OCI-LY3 (cell line): ENCODE data around the gene MACIR.

ENCODE experiments used
- H2AFZ ChIP-seq: fragments of 200-600, 300-600 bp; shearing (Covaris generic); 2 replicates; pipeline ENCODE4 v1.6.0; 2014; ENCODE audit warnings: antibody characterized with exemption, low read depth, low read length
- H3K27ac ChIP-seq: fragments of 200-600, 300-600 bp; sonication (generic); 2 replicates; pipeline ENCODE4 v1.5.1; 2014; ENCODE audit warnings: mild to moderate bottlenecking, low read length, moderate library complexity, mixed read lengths
- H3K27me3 ChIP-seq: fragments of 200-600, 300-600 bp; sonication (generic); 2 replicates; pipeline ENCODE4 v1.6.1; 2014; ENCODE audit warnings: low read depth, low read length, mixed read lengths
- H3K36me3 ChIP-seq: fragments of 200-600, 300-600 bp; sonication (generic); replicated peaks from 2 replicates; pipeline ENCODE3; 2014; ENCODE audit warnings: low read depth, low read length, mixed read lengths
- H3K4me1 ChIP-seq: fragments of 300-600, 200-600 bp; sonication (generic); 2 replicates; pipeline ENCODE4 v1.6.1; 2014; ENCODE audit warnings: low read length, mixed read lengths
- H3K4me2 ChIP-seq: fragments of 200-600, 300-600 bp; sonication (generic); 2 replicates; pipeline ENCODE4 v1.6.1; 2014; ENCODE audit warnings: low read length, mixed read lengths
- H3K4me3 ChIP-seq: fragments of 300-600, 200-600 bp; sonication (generic); 2 replicates; pipeline ENCODE4 v1.5.1; 2014; ENCODE audit warnings: antibody characterized with exemption, mild to moderate bottlenecking, low read length, moderate library complexity
- H3K79me2 ChIP-seq: fragments of 300-600, 200-600 bp; shearing (Covaris generic); 2 replicates; pipeline ENCODE4 v1.6.1; 2014; ENCODE audit warnings: mild to moderate bottlenecking, low read length, mixed read lengths
- H3K9ac ChIP-seq: fragments of 300-600, 200-600 bp; shearing (Covaris generic); 2 replicates; pipeline ENCODE4 v1.6.0; 2014; ENCODE audit warnings: mild to moderate bottlenecking, low read length, moderate library complexity
- H3K9me3 ChIP-seq: fragments of 200-600, 300-600 bp; shearing (Covaris generic); 2 replicates; pipeline ENCODE4 v1.6.1; 2014; ENCODE audit warnings: low read length, mixed read lengths; ENCODE audit not compliant: insufficient read depth
- H4K20me1 ChIP-seq: fragments of 200-600, 300-600 bp; sonication (generic); 2 replicates; pipeline ENCODE4 v1.6.1; 2016; ENCODE audit warnings: low read length, mixed read lengths; ENCODE audit not compliant: insufficient read depth
- CTCF ChIP-seq: fragments of 200-600, 300-600 bp; sonication (generic); IDR thresholded peaks from 2 replicates; pipeline ENCODE4 v1.5.1; 2014; ENCODE audit warnings: antibody characterized with exemption, low read length, low read depth
- EZH2phosphoT487 ChIP-seq: fragments of 200-600 bp; shearing (Covaris generic); IDR thresholded peaks from 2 replicates; pipeline ENCODE4 v1.6.1; 2018; ENCODE audit warnings: antibody characterized with exemption, mixed run types, low read depth

Gene MACIR

GRCh38 chr5:103308774-103309173, 50.2 kb downstream of the MACIR start:
- H3K79me2 ChIP-seq, result no peaks in the 10 kb centered on the region
- no peak overlapping the region for H2AFZ ChIP-seq
- H3K27me3 ChIP-seq, result no peaks in the 10 kb centered on the region
- no peak overlapping the region for H3K9ac ChIP-seq
- no peak overlapping the region for H3K27ac ChIP-seq
- H3K9me3 ChIP-seq, result no peaks in the 10 kb centered on the region
- no peak for TF ChIP-seq EZH2phosphoT487
- TF ChIP-seq CTCF, result no peak
- no peaks in the 10 kb centered on the region for H4K20me1 ChIP-seq
- H3K36me3 ChIP-seq, result no peaks in the 10 kb centered on the region
- no peak overlapping the region for H3K4me2 ChIP-seq
- no peak overlapping the region for H3K4me3 ChIP-seq
- no peaks in the 10 kb centered on the region for H3K4me1 ChIP-seq

- Histone ChIP-seq H3K27ac (no peak overlapping the region), H3K9me3 (no peaks in the 10 kb centered on the region), H3K4me3 (no peak overlapping the region), H3K27me3 (no peaks in the 10 kb centered on the region), H3K4me2 (no peak overlapping the region), H3K9ac (no peak overlapping the region), H3K79me2 (no peaks in the 10 kb centered on the region), H3K36me3 (no peaks in the 10 kb centered on the region), H4K20me1 (no peaks in the 10 kb centered on the region), H3K4me1 (no peaks in the 10 kb centered on the region), H2AFZ (no peak overlapping the region)
- TF ChIP-seq EZH2phosphoT487 (no peak), CTCF (no peak)
Observed at GRCh38 chr5:103313056-103313455, 54.5 kb downstream of the MACIR start.

- no peaks in the 10 kb centered on the region for H3K9me3 ChIP-seq
Observed at GRCh38 chr5:103315455-103315854, 56.9 kb downstream of the MACIR start.

GRCh38 chr5:103327451-103327850, 68.9 kb downstream of the MACIR start:
- no peak overlapping the region for H3K27ac ChIP-seq
- no peaks in the 10 kb centered on the region for H3K36me3 ChIP-seq
- TF ChIP-seq EZH2phosphoT487, result no peak
- TF ChIP-seq CTCF, result no peak

More at GRCh38 chr5:103315455-103315854, 56.9 kb downstream of the MACIR start:
- Histone ChIP-seq H3K4me2 (no peak overlapping the region), H2AFZ (no peak overlapping the region), H3K79me2 (no peaks in the 10 kb centered on the region), H3K4me3 (no peak overlapping the region), H3K9ac (no peak overlapping the region), H3K27ac (no peak overlapping the region), H3K27me3 (no peaks in the 10 kb centered on the region), H3K36me3 (no peaks in the 10 kb centered on the region), H4K20me1 (no peaks in the 10 kb centered on the region), H3K4me1 (no peaks in the 10 kb centered on the region)
- TF ChIP-seq CTCF, result no peak
- no peak for TF ChIP-seq EZH2phosphoT487

More at GRCh38 chr5:103327451-103327850, 68.9 kb downstream of the MACIR start:
- Histone ChIP-seq H2AFZ (no peak overlapping the region), H3K4me1 (no peaks in the 10 kb centered on the region), H4K20me1 (no peaks in the 10 kb centered on the region), H3K9ac (no peak overlapping the region), H3K9me3 (no peaks in the 10 kb centered on the region), H3K27me3 (no peaks in the 10 kb centered on the region), H3K4me2 (no peak overlapping the region), H3K79me2 (no peaks in the 10 kb centered on the region), H3K4me3 (no peak overlapping the region)
